HG03457 (cell line): ENCODE results near the gene RRAGC.
A peak's percentile ranks its signal among the peaks of the same experiment; 100 is the strongest.

Experiments used
- ATAC-seq: cut with Tn5 transposase; IDR thresholded peaks from one replicate; pipeline ENCODE4 v1.9.1; 2021; ENCODE audit warnings: moderate number of reproducible peaks; ENCODE audit not compliant: unreplicated experiment

The RRAGC gene

GRCh38 chr1:38859561-38860453 is at the start of gene RRAGC:
Gene RRAGC, minus strand, starts transcription at chr1:38859772. Its CDS starts 126 bp downstream, at chr1:38859646.
- ATAC-seq, result peak; percentile 75

GRCh38 chr1:38908821-38909220 is 49.2 kb upstream of the RRAGC start:
- ATAC-seq, result no peak

GRCh38 chr1:38905985-38906384 is 46.4 kb upstream of the RRAGC start:
- no peak for ATAC-seq

- no peak for ATAC-seq
Observed at GRCh38 chr1:38899560-38899959, 40.0 kb upstream of the RRAGC start.

- no peak for ATAC-seq
Observed at GRCh38 chr1:38898653-38899230, 39.2 kb upstream of the RRAGC start.

- no peak for ATAC-seq
Observed at GRCh38 chr1:38896169-38896568, 36.6 kb upstream of the RRAGC start.

- no peak for ATAC-seq
Observed at GRCh38 chr1:38892976-38893375, 33.4 kb upstream of the RRAGC start.

- ATAC-seq, result no peak
Observed at GRCh38 chr1:38891753-38892152, 32.2 kb upstream of the RRAGC start.

GRCh38 chr1:38889589-38889988 is 30.0 kb upstream of the RRAGC start:
- ATAC-seq, result no peak

- ATAC-seq, result no peak
Observed at GRCh38 chr1:38888423-38889333, 29.1 kb upstream of the RRAGC start.

- no peak for ATAC-seq
Observed at GRCh38 chr1:38885092-38885491, 25.5 kb upstream of the RRAGC start.

GRCh38 chr1:38881487-38881886 is 21.9 kb upstream of the RRAGC start, which contains the start of gene GJA9:
Gene GJA9, minus strand, starts transcription at chr1:38881587. Its CDS starts 5,489 bp downstream, at chr1:38876098.
- ATAC-seq, result no peak

GRCh38 chr1:38875811-38876210 is 16.2 kb upstream of the RRAGC start:
- no peak for ATAC-seq

- ATAC-seq, result peak; percentile 87
Observed at GRCh38 chr1:38873027-38873969, 13.7 kb upstream of the RRAGC start, which contains the start of gene MYCBP. Gene MYCBP, minus strand, starts transcription at chr1:38873348. Its CDS starts 43 bp downstream, at chr1:38873305.

- ATAC-seq, result peak; percentile 8
Observed at GRCh38 chr1:38872401-38873026, 12.9 kb upstream of the RRAGC start.

GRCh38 chr1:38870996-38871395 is 11.4 kb upstream of the RRAGC start:
- no peak for ATAC-seq

- no peak for ATAC-seq
Observed at GRCh38 chr1:38867208-38867607, 7.6 kb upstream of the RRAGC start.

- no peak for ATAC-seq
Observed at GRCh38 chr1:38865112-38865715, 5.6 kb upstream of the RRAGC start.

GRCh38 chr1:38860454-38860795 is 853 bp upstream of the RRAGC start:
- no peak for ATAC-seq
